MM.1S (cell line): ENCODE results near the gene DTX3.

ENCODE experiments used
- CTCF ChIP-seq: fragments of 300-600 bp; sonication (generic); IDR thresholded peaks from 2 replicates; pipeline ENCODE4 v1.5.1; 2016; ENCODE audit warnings: antibody characterized with exemption, low read length, mixed read lengths
- EZH2phosphoT487 ChIP-seq: fragments of 300-600 bp; sonication (generic); IDR thresholded peaks from 2 replicates; pipeline ENCODE4 v1.6.1; 2018; ENCODE audit warnings: antibody characterized with exemption, low read length

- TF ChIP-seq EZH2phosphoT487 (no peak), CTCF (no peak)
Observed at GRCh38 chr12:57563358-57563757, 41.3 kb upstream of the DTX3 start.
